Hematopoietic multipotent progenitor cell (in vitro differentiated cells): Measurements from ENCODE around the gene BMP8B. TPM values are rescaled to one million over a fixed set of nuclear protein-coding genes. Genes with fewer than 3 reads are reported as not detected.
A peak's percentile ranks its signal among the peaks of the same experiment; 100 is the strongest.

Experiments
- DNase-seq, 3 donors: peaks; one replicate each; pipeline ENCODE4 v3.0.0-alpha.2; 2011 to 2015; ENCODE audit warnings: low read depth in 2 of 3, low spot score in 2 of 3
- small RNA-seq: library from RNA; depleted of rRNA; stranded (forward); fragments of <200 nt; gene quantifications from one replicate; pipeline ENCODE3, GENCODE V24; 2012
- total RNA-seq: library from RNA; depleted of rRNA; stranded (reverse); fragments of >200 nt; gene quantifications from one replicate; pipeline ENCODE4 v1.2.3, GENCODE V29; 2012

BMP8B gene
- total RNA-seq, 1 donor: 0.27 TPM

GRCh38 chr1:39729030-39729429 lies 59.6 kb downstream of the BMP8B start:
- no peak for DNase-seq

- DNase-seq: no peak
Measured at GRCh38 chr1:39727932-39728317, 60.7 kb downstream of the BMP8B start.

- DNase-seq: no peak
Measured at GRCh38 chr1:39727221-39727931, 61.3 kb downstream of the BMP8B start.

GRCh38 chr1:39726600-39726999 lies 62.1 kb downstream of the BMP8B start:
- DNase-seq: no peak

GRCh38 chr1:39722495-39722894 lies 66.2 kb downstream of the BMP8B start:
- DNase-seq: no peak

- DNase-seq: no peak
Measured at GRCh38 chr1:39721664-39722063, 67.0 kb downstream of the BMP8B start.

- peak; percentile 44 to 85 (median 60) for DNase-seq
Measured at GRCh38 chr1:39720094-39720999, 68.3 kb downstream of the BMP8B start.

GRCh38 chr1:39717809-39718208 lies 70.9 kb downstream of the BMP8B start:
- no peak for DNase-seq

GRCh38 chr1:39713557-39713956 lies 75.1 kb downstream of the BMP8B start:
- DNase-seq: no peak

GRCh38 chr1:39711966-39712340 lies 76.7 kb downstream of the BMP8B start:
- DNase-seq: no peak

- no peak for DNase-seq
Measured at GRCh38 chr1:39711104-39711965, 77.3 kb downstream of the BMP8B start.

GRCh38 chr1:39707506-39707905 lies 81.2 kb downstream of the BMP8B start:
- DNase-seq: no peak

Small RNA genes within 50 kb of the gene (small RNA-seq; reads per million reads assigned to genes)
- gene AL033527.1: not detected
- gene RNU7-121P: not detected

Other genes with a start within 250 kb of the BMP8B start
- 137 TPM for gene PABPC4, start 212.1 kb downstream of the BMP8B start, total RNA-seq
- gene HEYL, start 149.2 kb downstream of the BMP8B start, total RNA-seq: 1.6 TPM
- not detected for gene NT5C1A, start 116.8 kb downstream of the BMP8B start, total RNA-seq
- 0.27 TPM for gene HPCAL4, start 97.4 kb downstream of the BMP8B start, total RNA-seq
- gene PPIE, start 50.0 kb downstream of the BMP8B start, total RNA-seq: 29.9 TPM
- gene OXCT2, start 17.5 kb downstream of the BMP8B start, total RNA-seq: 1.6 TPM
- 22.9 TPM for gene TRIT1, start 94.6 kb upstream of the BMP8B start, total RNA-seq
- 0.27 TPM for gene MYCL, start 113.1 kb upstream of the BMP8B start, total RNA-seq
- 2.4 TPM for gene MFSD2A, start 166.3 kb upstream of the BMP8B start, total RNA-seq